AG09319 (cell line): ENCODE measurements around the gene KIF25.

Source experiments
- DNase-seq: peaks from one replicate; pipeline ENCODE4 v3.0.0-alpha.2; 2010; ENCODE audit warnings: low read depth; ENCODE audit errors: extremely low read depth
- CTCF ChIP-seq: IDR thresholded peaks from 2 replicates; pipeline ENCODE4 v1.5.1; 2011; ENCODE audit warnings: low read depth, mild to moderate bottlenecking, inconsistent platforms, low read length, moderate library complexity

KIF25 gene

GRCh38 chr6:168088161-168089053, 90.9 kb downstream of the KIF25 start:
- no peak for TF ChIP-seq CTCF
- DNase-seq = no peak

DNA sequence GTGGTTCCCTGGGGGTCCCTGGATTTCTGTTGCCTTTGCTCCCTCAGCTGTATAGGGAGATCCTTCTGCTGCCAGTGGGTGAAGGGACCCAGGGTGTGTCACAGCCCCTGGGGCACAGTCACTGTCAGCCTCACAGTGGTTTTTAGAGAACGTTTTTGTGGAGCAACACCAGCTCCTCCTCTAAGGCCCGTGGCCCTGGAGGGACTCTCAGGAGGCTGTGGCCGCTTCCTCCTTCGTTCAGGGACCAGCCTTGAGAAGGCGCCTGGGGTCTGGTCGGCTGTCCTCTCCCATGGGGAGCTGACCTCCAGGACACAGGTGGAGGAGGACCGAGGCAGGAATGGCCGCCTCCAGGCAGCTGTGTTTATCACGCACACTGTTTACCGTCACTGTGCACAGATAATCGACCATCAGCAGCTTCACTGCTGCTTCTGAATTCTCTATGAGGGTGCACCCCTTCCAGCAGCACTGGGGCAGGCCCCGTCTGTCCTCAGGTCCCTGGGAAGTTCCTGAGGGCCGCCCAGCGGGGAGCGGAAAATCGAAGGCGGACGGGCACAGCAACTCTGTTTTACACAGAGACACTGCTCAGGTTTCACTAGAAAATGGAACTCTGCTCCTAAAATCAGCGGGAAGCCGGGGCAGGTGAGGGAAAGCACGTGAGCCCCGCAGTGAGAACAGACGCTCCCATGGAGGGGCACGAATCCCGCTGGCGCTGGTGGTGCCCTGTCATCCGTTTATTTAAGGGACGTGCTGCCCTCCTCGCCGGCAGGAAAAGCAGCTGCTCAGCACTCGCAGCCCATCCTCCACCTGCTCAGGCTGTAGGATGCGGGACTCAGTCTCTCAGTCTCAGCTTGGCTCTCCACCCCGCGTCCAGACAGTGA, 92.0 kb downstream of the KIF25 start:
- no peak for TF ChIP-seq CTCF
- no peak for DNase-seq

- TF ChIP-seq CTCF = no peak
- no peak for DNase-seq
These were observed 92.7 kb downstream of the KIF25 start for GRCh38 chr6:168090064-168090690.

DNA sequence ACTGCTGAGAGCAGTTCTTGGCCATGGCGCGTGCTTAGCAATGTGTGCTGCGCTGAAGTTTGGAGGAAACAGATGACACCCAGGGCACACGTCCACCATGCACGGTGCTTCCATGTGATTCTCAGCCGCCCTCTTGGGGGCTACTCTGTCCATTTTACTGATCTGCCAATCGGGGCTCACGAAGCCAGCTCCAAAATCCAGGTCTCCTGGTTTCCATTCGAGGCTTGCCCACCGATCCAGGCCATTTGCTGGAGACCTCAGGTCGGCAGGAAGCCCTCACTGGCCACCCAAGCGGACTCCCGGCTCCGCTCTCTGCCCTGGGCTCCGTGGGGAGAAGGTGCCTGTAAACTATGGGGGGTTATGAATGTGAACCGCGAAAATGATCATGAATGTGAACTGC, 93.2 kb downstream of the KIF25 start:
- no peak for TF ChIP-seq CTCF
- DNase-seq = no peak

GRCh38 chr6:168091381-168092264, 94.2 kb downstream of the KIF25 start:
- no peak for TF ChIP-seq CTCF
- DNase-seq = no peak

- no peak for DNase-seq
- TF ChIP-seq CTCF = no peak
These were observed 95.1 kb downstream of the KIF25 start for GRCh38 chr6:168092541-168092940.
